GM20000 (cell line): ENCODE data around the gene TSHZ2.

Source experiments
- DNase-seq: peaks from one replicate; pipeline ENCODE4 v3.0.0; 2012; ENCODE audit warnings: low spot score
- TF ChIP-seq, protein P1 (sequence below): IDR thresholded peaks from 2 replicates; pipeline ENCODE4 v1.5.1; 2012; ENCODE audit warnings: mild to moderate bottlenecking, control low read depth; ENCODE audit errors: extremely low read depth, missing control alignments

Gene TSHZ2

DNA sequence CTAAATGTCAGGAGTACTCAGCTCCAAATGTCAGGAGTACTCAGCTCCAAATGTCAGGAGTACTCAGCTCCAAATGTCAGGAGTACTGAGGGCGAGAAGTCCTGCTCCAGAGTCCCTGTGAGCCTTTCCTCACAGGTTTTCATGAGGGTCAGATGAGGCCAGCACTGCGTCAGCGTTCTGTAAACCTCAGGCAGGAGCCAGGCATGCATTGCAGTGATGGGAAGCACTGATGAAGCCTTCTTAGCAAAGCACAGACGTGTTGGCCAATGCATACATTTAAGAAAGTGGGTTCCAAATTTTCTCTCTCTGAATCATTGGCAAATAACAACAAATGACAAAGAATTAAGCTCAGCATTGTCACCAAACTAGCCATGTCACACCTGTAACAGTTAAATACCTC lies 366.6 kb downstream of the TSHZ2 start:
- TF ChIP-seq, protein P1, sequence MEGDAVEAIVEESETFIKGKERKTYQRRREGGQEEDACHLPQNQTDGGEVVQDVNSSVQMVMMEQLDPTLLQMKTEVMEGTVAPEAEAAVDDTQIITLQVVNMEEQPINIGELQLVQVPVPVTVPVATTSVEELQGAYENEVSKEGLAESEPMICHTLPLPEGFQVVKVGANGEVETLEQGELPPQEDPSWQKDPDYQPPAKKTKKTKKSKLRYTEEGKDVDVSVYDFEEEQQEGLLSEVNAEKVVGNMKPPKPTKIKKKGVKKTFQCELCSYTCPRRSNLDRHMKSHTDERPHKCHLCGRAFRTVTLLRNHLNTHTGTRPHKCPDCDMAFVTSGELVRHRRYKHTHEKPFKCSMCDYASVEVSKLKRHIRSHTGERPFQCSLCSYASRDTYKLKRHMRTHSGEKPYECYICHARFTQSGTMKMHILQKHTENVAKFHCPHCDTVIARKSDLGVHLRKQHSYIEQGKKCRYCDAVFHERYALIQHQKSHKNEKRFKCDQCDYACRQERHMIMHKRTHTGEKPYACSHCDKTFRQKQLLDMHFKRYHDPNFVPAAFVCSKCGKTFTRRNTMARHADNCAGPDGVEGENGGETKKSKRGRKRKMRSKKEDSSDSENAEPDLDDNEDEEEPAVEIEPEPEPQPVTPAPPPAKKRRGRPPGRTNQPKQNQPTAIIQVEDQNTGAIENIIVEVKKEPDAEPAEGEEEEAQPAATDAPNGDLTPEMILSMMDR: no peak

DNA sequence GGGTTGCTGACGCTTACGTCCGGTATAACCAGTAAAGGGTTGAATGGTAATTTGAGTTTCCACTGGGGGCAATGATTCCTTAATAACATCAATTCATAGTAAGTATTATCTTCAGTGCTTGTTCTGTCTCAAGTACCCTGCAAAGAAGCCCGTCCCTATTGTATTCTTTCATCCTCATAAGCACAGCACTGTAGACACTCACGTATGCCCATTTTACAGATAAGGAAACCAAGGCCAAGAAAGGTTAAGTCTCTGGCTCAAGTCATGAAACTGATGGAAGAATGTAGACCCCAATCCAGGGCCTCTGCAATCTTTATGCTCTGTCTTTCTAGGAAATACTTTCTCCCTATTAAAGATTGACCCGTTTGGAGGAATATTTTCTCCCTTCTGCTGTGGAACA lies 370.3 kb downstream of the TSHZ2 start:
- TF ChIP-seq, protein P1: no peak
- no peak for DNase-seq

More for the DNA sequence above, 366.6 kb downstream of the TSHZ2 start:
- no peak for DNase-seq

DNA sequence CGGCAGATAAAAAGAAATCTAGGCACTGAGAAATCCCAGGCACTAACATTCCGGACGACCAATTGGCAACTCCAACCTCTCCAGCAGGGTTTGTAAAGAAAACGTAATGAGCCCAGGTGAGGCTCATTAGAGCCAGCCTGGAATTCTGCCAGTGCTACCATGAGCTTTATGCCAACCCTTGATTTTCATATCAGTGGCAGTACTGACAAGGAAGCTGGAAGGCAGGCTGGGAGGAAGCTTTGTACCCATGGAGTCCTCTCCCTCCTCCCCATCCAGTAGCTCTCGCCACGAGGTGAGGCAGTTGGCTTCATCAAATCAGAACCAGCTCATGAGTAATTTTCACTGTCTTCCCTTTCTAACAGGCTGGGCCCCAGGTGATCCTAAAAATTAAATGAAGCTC lies 371.3 kb downstream of the TSHZ2 start:
- TF ChIP-seq, protein P1: no peak
- no peak for DNase-seq

DNA sequence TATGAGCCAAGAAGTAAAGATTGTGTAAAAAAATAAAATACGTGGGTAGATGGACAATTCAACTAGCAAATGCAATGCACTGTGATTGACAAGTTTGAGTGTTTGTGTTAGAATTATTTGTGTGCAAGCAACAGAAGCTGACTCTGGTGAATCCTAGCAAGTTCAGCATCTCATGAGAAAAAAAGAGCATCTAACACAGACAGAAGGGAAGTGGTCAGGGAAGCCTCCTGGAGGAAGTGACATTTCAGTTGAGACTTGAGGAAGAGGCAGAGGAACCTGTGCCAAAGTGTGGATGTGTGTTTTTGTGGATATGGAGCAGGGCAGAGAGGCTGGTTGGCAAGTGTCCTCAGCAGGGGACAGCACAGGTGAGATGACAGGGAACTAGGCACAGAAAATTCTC lies 372.7 kb downstream of the TSHZ2 start:
- TF ChIP-seq, protein P1: no peak
- no peak for DNase-seq

DNA sequence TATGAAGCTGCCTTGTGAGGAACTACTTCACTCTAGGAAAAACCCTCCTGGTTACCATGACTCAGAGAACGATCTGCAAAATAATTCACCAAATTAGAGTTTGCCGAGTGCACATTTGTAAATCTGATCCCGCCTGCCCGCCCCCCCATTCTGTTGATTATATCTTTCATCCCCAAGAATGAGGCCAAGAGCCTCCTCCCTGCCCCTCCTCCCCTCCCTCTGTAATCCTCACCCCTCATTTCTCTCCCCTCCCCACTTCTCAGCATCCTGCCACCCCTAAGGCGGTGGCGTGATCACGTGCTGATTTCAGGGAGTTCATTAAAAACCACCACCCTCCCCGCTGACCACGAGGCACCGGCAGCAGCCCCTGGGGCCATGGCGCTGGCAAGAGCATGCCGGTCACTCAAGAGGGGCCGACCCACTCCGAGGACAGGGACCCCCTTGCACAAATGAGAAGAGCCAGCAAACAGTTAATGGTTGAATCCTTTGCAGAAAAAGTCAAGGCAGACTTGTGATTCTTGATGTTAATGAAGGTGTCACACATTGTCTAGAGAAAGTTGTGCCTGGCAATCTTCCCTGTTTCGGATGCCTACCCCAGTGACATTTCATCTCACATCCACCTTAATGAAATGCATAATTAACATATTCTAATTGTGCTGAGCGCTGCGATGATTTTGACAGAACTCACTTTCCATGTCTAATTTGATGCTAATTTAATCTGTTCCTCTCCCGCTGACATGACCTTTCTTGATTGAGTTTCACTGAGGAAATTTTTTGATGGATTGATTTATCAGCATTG lies 373.6 kb downstream of the TSHZ2 start:
- TF ChIP-seq, protein P1: no peak
- no peak for DNase-seq

DNA sequence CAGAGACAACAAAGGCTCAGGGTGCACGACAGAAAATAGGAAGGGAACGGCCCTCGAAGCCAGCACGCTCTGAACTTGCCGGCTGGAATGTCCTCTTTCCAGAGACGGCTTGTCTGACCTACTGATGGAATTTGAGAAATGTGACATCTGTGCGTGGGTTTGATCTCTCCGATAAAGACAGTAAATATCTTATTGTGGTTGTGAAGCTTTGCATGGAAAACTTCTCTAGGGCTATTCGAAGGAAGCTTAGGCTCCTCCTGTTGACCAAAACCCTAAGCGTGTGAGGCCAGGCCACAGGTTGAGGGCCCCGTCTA lies 374.1 kb downstream of the TSHZ2 start:
- TF ChIP-seq, protein P1: no peak
- DNase-seq: no peak

DNA sequence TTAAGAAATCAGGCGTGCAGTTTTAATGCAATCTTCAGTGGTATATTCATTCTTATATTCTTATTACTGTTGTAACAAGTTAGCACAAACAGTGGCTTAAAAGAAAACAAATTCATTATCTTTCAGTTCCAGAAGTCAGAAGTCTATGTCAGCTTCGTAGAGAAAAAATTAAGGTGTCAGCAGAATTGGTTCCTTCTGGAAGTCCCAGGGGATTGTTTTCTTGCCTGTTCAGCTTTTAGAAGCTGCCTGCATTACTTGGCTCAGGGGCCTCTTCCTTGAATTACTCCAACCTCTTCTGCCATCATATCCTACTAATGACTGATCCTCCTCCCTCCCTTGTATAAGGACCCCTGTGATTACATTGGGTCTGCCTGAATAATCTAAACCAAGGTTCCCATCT lies 377.6 kb downstream of the TSHZ2 start:
- DNase-seq: no peak
- TF ChIP-seq, protein P1: no peak
